ENCODE measurements around the gene CLEC7A. TPM values are rescaled to one million over a fixed set of nuclear protein-coding genes. Genes with fewer than 3 reads are reported as not detected.

CLEC7A gene
- total and polyA plus RNA-seq, 4 donors = 2.8 to 7.0 (median 3.8) TPM

DNA sequence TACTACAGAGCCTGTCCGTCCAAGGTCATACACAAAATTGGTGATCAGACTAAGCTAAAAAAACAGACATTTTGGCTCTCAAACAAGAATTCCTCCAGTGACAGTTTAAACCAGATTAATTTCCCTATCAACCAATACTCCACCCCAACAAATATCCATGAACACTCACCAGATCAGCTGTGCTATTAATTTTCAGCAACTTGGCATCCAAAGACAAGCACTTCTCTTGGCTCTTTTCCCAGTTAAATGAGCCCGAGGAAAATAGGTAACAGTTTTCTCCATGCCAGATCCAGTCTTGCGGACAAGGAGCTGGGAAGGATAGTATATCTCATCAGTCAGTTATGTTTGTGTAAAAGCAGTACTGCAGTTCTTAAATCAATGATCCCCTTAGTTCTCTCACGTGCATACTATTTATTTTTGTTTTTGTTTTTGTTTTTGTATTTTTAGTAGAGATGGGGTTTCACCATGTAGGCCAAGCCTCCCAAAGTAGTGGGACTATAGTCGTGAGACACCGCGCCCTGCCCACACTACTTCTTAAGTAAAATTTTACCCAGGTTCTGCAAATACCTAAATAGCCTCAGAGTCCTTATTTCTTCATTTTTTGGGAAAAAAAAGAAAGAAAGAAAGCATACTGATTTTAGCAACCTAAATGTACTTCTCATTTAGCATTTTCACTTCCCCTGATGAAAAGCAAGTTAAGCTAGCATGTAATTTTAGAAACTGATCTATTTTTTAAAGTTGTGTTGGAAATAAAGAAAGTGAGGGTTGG is 30.8 kb upstream of the CLEC7A start:
- H3K4me3 ChIP-seq (ENCODE audit: low read depth in 1 of 3, low read length in 3 of 3) = no peak overlapping the region
- no peaks in the 10 kb centered on the region for H3K9me3 ChIP-seq (ENCODE audit: control insufficient read depth in 4 of 4, low read length in 3 of 4)
- H3K27me3 ChIP-seq (ENCODE audit: control insufficient read depth in 4 of 4, insufficient read depth in 4 of 4, low read length in 3 of 4) = no peaks in the 10 kb centered on the region
- H3K36me3 ChIP-seq (ENCODE audit: control insufficient read depth in 4 of 4, insufficient read depth in 3 of 4, low read depth in 1 of 4, low read length in 3 of 4) = no peaks in the 10 kb centered on the region
- no peak overlapping the region for H3K9ac ChIP-seq (ENCODE audit: low read depth in 1 of 2, low read length in 2 of 2)
- no peak overlapping the region for H3K27ac ChIP-seq (ENCODE audit: low read depth in 1 of 2, low read length in 2 of 2)
- DNase-seq (ENCODE audit: low spot score) = no peak
- no peaks in the 10 kb centered on the region for H3K4me1 ChIP-seq (ENCODE audit: control insufficient read depth in 4 of 4, insufficient read depth in 4 of 4, low read length in 3 of 4)
- WGBS = 74% methylated on average over 7 of the region's 7 CpGs
- TF ChIP-seq TAF1 (conservative IDR thresholded peaks at IDR 0.05) (no peak), YY1 (IDR thresholded peaks at IDR 0.05) (no peak), JUND (IDR thresholded peaks at IDR 0.05) (no peak), EGR1 (IDR thresholded peaks at IDR 0.05; ENCODE audit: low read depth in 2 of 2) (no peak), HNF4G (IDR thresholded peaks at IDR 0.05) (no peak)
- TF ChIP-seq, protein P1, sequence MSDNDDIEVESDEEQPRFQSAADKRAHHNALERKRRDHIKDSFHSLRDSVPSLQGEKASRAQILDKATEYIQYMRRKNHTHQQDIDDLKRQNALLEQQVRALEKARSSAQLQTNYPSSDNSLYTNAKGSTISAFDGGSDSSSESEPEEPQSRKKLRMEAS (IDR thresholded peaks at IDR 0.05) = no peak
- TF ChIP-seq, protein P2, sequence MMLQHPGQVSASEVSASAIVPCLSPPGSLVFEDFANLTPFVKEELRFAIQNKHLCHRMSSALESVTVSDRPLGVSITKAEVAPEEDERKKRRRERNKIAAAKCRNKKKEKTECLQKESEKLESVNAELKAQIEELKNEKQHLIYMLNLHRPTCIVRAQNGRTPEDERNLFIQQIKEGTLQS (IDR thresholded peaks at IDR 0.05) = no peak
- TF ChIP-seq, protein P3, sequence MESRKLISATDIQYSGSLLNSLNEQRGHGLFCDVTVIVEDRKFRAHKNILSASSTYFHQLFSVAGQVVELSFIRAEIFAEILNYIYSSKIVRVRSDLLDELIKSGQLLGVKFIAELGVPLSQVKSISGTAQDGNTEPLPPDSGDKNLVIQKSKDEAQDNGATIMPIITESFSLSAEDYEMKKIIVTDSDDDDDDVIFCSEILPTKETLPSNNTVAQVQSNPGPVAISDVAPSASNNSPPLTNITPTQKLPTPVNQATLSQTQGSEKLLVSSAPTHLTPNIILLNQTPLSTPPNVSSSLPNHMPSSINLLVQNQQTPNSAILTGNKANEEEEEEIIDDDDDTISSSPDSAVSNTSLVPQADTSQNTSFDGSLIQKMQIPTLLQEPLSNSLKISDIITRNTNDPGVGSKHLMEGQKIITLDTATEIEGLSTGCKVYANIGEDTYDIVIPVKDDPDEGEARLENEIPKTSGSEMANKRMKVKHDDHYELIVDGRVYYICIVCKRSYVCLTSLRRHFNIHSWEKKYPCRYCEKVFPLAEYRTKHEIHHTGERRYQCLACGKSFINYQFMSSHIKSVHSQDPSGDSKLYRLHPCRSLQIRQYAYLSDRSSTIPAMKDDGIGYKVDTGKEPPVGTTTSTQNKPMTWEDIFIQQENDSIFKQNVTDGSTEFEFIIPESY (IDR thresholded peaks at IDR 0.05) = no peak
- TF ChIP-seq, protein P4, sequence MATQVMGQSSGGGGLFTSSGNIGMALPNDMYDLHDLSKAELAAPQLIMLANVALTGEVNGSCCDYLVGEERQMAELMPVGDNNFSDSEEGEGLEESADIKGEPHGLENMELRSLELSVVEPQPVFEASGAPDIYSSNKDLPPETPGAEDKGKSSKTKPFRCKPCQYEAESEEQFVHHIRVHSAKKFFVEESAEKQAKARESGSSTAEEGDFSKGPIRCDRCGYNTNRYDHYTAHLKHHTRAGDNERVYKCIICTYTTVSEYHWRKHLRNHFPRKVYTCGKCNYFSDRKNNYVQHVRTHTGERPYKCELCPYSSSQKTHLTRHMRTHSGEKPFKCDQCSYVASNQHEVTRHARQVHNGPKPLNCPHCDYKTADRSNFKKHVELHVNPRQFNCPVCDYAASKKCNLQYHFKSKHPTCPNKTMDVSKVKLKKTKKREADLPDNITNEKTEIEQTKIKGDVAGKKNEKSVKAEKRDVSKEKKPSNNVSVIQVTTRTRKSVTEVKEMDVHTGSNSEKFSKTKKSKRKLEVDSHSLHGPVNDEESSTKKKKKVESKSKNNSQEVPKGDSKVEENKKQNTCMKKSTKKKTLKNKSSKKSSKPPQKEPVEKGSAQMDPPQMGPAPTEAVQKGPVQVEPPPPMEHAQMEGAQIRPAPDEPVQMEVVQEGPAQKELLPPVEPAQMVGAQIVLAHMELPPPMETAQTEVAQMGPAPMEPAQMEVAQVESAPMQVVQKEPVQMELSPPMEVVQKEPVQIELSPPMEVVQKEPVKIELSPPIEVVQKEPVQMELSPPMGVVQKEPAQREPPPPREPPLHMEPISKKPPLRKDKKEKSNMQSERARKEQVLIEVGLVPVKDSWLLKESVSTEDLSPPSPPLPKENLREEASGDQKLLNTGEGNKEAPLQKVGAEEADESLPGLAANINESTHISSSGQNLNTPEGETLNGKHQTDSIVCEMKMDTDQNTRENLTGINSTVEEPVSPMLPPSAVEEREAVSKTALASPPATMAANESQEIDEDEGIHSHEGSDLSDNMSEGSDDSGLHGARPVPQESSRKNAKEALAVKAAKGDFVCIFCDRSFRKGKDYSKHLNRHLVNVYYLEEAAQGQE (IDR thresholded peaks at IDR 0.05) = no peak

DNA sequence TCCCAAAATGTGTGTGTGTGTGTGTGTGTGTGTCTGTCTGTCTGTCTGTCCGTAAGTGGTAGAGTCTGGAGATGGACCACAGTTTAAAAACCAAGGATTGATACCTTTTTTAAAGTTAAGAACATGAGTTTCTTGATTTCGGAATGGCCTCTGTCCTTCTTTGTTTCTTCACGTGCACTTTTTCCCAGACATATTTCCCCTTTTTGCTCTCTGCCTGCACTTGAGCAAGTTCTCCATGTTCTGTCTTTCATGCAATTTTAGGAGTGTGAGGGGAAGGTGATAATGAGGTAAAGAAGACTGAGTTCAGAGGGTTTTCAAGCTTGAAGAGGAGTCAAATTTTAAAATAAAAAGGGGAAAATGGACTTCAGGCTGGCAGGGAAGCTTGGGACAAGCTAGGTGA is 29.3 kb upstream of the CLEC7A start:
- Histone ChIP-seq H3K9ac (ENCODE audit: low read depth in 1 of 2, low read length in 2 of 2) (no peak overlapping the region), H3K4me3 (ENCODE audit: low read depth in 1 of 3, low read length in 3 of 3) (no peak overlapping the region), H3K9me3 (ENCODE audit: control insufficient read depth in 4 of 4, low read length in 3 of 4) (no peaks in the 10 kb centered on the region), H3K27me3 (ENCODE audit: control insufficient read depth in 4 of 4, insufficient read depth in 4 of 4, low read length in 3 of 4) (no peaks in the 10 kb centered on the region), H3K36me3 (ENCODE audit: control insufficient read depth in 4 of 4, insufficient read depth in 3 of 4, low read depth in 1 of 4, low read length in 3 of 4) (no peaks in the 10 kb centered on the region), H3K4me1 (ENCODE audit: control insufficient read depth in 4 of 4, insufficient read depth in 4 of 4, low read length in 3 of 4) (no peaks in the 10 kb centered on the region), H3K27ac (ENCODE audit: low read depth in 1 of 2, low read length in 2 of 2) (no peak overlapping the region)
- no peak for DNase-seq (ENCODE audit: low spot score)
- TF ChIP-seq GABPA (IDR thresholded peaks at IDR 0.05 in 1 of 2, conservative IDR thresholded peaks at IDR 0.05 in 1 of 2) (no peak), YY1 (IDR thresholded peaks at IDR 0.05) (no peak), HNF4G (IDR thresholded peaks at IDR 0.05) (no peak), RXRA (IDR thresholded peaks at IDR 0.05) (no peak), FOXA2 (IDR thresholded peaks at IDR 0.05) (no peak), EGR1 (IDR thresholded peaks at IDR 0.05; ENCODE audit: low read depth in 2 of 2) (no peak), RAD21 (IDR thresholded peaks at IDR 0.05) (no peak), TAF1 (conservative IDR thresholded peaks at IDR 0.05) (no peak), HNF4A (conservative IDR thresholded peaks at IDR 0.05) (no peak), NR2F2 (IDR thresholded peaks at IDR 0.05) (no peak)
- TF ChIP-seq, protein P5, sequence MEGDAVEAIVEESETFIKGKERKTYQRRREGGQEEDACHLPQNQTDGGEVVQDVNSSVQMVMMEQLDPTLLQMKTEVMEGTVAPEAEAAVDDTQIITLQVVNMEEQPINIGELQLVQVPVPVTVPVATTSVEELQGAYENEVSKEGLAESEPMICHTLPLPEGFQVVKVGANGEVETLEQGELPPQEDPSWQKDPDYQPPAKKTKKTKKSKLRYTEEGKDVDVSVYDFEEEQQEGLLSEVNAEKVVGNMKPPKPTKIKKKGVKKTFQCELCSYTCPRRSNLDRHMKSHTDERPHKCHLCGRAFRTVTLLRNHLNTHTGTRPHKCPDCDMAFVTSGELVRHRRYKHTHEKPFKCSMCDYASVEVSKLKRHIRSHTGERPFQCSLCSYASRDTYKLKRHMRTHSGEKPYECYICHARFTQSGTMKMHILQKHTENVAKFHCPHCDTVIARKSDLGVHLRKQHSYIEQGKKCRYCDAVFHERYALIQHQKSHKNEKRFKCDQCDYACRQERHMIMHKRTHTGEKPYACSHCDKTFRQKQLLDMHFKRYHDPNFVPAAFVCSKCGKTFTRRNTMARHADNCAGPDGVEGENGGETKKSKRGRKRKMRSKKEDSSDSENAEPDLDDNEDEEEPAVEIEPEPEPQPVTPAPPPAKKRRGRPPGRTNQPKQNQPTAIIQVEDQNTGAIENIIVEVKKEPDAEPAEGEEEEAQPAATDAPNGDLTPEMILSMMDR (IDR thresholded peaks at IDR 0.05; ENCODE audit: low read depth, low read length, missing input control) = no peak
- TF ChIP-seq, protein P4 (IDR thresholded peaks at IDR 0.05) = no peak
- TF ChIP-seq, protein P2 (IDR thresholded peaks at IDR 0.05) = no peak
- 62% methylated on average over 3 of the region's 3 CpGs for WGBS
